Gastrocnemius medialis (tissue), 4 donors: ENCODE data around the gene EVX2. TPM values are rescaled to one million over a fixed set of nuclear protein-coding genes. Genes with fewer than 3 reads are reported as not detected.

ENCODE experiments used
- ATAC-seq, 2 donors: fragments of 150-250 bp; one replicate each; pipeline ENCODE4 v1.9.1; 2016
- DNase-seq, 2 donors: peaks; one replicate each; pipeline ENCODE4 v3.0.0-alpha.2; 2019
- H3K27ac ChIP-seq, 4 donors: fragments of 200-600 bp; sonication (generic); 1 replicate in 1 of 4; 2 replicates in 3 of 4; pipeline ENCODE4 v1.5.1; 2016 to 2018; ENCODE audit warnings: mild to moderate bottlenecking in 2 of 4, moderate library complexity in 1 of 4
- H3K27me3 ChIP-seq, 3 donors: fragments of 200-600 bp; sonication (generic) in 2 of 3; 1 replicate in 1 of 3; 2 replicates in 2 of 3; pipeline versions ENCODE4 v1.5.1 to v1.6.0; 2016 to 2019; ENCODE audit warnings: mild to moderate bottlenecking in 1 of 3, moderate library complexity in 1 of 3
- H3K36me3 ChIP-seq, 2 donors: fragments of 200-600 bp; sonication (generic) in 1 of 2; one replicate each; pipeline ENCODE4 v1.5.1; 2017 to 2018
- H3K4me1 ChIP-seq, 2 donors: fragments of 200-600 bp; sonication (generic) in 1 of 2; one replicate each; pipeline ENCODE4 v1.5.1; 2016 to 2017; ENCODE audit warnings: mild to moderate bottlenecking in 2 of 2
- H3K4me3 ChIP-seq, 4 donors: fragments of 200-600 bp; sonication (generic) in 3 of 4; 1 replicate in 1 of 4; 2 replicates in 3 of 4; pipeline ENCODE4 v1.5.1; 2016 to 2019; ENCODE audit warnings: mild to moderate bottlenecking in 2 of 4
- H3K9me3 ChIP-seq, 3 donors: fragments of 200-600 bp; sonication (generic) in 2 of 3; 1 replicate in 1 of 3; 2 replicates in 2 of 3; pipeline ENCODE4 v1.5.1; 2016 to 2019
- POLR2A ChIP-seq, 2 donors: fragments of 450-650 bp; IDR thresholded peaks; one replicate each; pipeline ENCODE4 v1.6.1; 2017; ENCODE audit warnings: antibody characterized with exemption in 2 of 2, mild to moderate bottlenecking in 2 of 2, moderate library complexity in 2 of 2
- in situ Hi-C, 4 donors: fragments of 200-750 bp; cut with MboI; loops; one replicate each; pipeline versions ENCODE4 v1.15.0 to v1.8.0; 2017; ENCODE audit warnings: low sequenced_read_pairs in 4 of 4
- intact Hi-C: fragments of 100-400 bp; cut with DNase I; formaldehyde crosslinking; loops from one replicate; pipeline ENCODE4 v1.15.1; 2023; ENCODE audit warnings: low total_unique reads
- total RNA-seq, 4 donors: library from RNA; depleted of rRNA; stranded (reverse); fragments of >200 nt; gene quantifications; one replicate each; pipeline versions ENCODE4 v1.1.0 to v1.2.3, GENCODE V29; 2016
- TF ChIP-seq, protein P1 (sequence below), 5 experiments: fragments of 450-650 bp in 3 of 5; fragments of 200-600 bp in 2 of 5; sonication (generic) in 2 of 5; IDR thresholded peaks in 4 of 5; conservative IDR thresholded peaks in 1 of 5; 1 replicate in 4 of 5; 2 replicates in 1 of 5; pipeline ENCODE4 v1.5.1; 2016 to 2019; ENCODE audit warnings: antibody characterized with exemption in 5 of 5, mild to moderate bottlenecking in 3 of 5, moderate library complexity in 3 of 5

EVX2 gene
- total RNA-seq, 4 donors from 2014 or later: not detected

DNA sequence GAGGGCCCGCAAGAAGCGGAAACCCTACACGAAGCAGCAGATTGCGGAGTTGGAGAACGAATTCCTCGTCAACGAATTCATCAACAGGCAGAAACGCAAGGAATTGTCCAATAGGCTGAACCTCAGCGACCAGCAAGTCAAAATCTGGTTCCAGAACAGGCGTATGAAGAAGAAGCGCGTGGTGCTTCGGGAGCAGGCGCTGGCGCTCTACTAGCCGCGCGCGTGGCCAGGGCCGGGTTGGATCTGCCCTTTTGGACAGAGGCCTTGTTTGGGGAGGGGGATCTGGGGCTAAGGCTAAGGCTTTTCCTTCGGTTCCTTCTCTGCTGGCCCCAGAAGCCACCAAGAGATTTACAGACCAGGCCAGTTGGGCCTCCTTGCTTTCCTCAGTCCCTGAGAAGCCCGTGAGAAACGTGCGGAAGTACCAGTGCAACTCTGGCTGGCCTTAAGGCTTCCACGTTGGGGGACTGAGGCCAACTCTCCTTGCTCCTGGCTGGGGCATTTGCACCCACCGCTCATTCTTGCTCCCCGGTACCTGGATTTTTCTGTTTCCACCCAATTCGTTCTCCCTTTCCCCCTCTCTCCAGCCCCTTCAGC, 16.9 kb upstream of the EVX2 start:
- H3K4me3 ChIP-seq: no peak overlapping the region
- no peak for DNase-seq
- in situ Hi-C loops: loop anchor here in 2 of 4 donors (25.0 kb wide), 1 partner anchor 712 kb away; no protein-coding TSS in a partner anchor
- ATAC-seq: no peak
- no peak overlapping the region for H3K27ac ChIP-seq
- intact Hi-C loops: no loop called here
- H3K36me3 ChIP-seq: no peaks in the 10 kb centered on the region
- peaks cover 99 to 100% (median 100%) of the 10 kb centered on the region in 3 donors for H3K27me3 ChIP-seq
- H3K9me3 ChIP-seq: no peaks in the 10 kb centered on the region
- TF ChIP-seq POLR2A (IDR thresholded peaks at IDR 0.05): no peak
- TF ChIP-seq, protein P1, sequence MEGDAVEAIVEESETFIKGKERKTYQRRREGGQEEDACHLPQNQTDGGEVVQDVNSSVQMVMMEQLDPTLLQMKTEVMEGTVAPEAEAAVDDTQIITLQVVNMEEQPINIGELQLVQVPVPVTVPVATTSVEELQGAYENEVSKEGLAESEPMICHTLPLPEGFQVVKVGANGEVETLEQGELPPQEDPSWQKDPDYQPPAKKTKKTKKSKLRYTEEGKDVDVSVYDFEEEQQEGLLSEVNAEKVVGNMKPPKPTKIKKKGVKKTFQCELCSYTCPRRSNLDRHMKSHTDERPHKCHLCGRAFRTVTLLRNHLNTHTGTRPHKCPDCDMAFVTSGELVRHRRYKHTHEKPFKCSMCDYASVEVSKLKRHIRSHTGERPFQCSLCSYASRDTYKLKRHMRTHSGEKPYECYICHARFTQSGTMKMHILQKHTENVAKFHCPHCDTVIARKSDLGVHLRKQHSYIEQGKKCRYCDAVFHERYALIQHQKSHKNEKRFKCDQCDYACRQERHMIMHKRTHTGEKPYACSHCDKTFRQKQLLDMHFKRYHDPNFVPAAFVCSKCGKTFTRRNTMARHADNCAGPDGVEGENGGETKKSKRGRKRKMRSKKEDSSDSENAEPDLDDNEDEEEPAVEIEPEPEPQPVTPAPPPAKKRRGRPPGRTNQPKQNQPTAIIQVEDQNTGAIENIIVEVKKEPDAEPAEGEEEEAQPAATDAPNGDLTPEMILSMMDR (IDR thresholded peaks at IDR 0.05 in 4 of 5, conservative IDR thresholded peaks at IDR 0.05 in 1 of 5): no peak
- peaks cover 22 to 24% of the 10 kb centered on the region in 2 donors for H3K4me1 ChIP-seq

DNA sequence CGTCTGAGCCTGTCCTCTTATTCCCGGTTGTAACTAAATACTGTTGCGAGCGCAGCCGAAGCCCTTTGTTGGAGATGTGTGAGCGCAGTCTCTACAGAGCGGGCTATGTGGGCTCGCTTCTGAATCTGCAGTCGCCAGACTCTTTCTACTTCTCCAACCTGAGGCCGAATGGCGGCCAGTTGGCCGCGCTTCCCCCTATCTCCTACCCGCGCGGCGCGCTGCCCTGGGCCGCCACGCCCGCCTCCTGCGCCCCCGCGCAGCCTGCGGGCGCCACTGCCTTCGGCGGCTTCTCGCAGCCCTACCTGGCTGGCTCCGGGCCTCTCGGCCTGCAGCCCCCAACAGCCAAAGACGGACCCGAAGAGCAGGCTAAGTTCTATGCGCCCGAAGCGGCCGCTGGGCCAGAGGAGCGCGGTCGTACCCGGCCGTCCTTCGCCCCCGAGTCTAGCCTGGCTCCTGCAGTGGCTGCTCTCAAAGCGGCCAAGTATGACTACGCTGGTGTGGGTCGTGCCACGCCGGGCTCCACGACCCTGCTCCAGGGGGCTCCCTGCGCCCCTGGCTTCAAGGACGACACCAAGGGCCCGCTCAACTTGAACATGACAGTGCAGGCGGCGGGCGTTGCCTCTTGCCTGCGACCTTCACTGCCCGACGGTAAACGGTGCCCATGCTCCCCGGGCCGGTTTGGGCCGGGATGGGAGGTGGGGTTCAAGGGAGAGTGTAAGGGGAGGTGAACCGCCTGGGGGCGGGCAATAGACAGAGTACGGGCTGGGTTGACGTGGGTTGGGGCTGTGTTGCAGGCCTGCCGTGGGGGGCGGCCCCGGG, 16.2 kb upstream of the EVX2 start, which contains the start of gene HOXD12:
TSS of gene HOXD12 (plus strand) at position 68 of the 819 bp plus-strand sequence. CDS start at position 75, 7 bp downstream.
- Histone ChIP-seq H3K9me3 (no peaks in the 10 kb centered on the region), H3K4me1 (peaks cover 22 to 24% of the 10 kb centered on the region in 2 donors), H3K27me3 (peaks cover 99 to 100% (median 100%) of the 10 kb centered on the region in 3 donors), H3K36me3 (no peaks in the 10 kb centered on the region), H3K4me3 (no peak within 1 kb of the TSS), H3K27ac (no peak within 1 kb of the TSS)
- intact Hi-C loops: loop anchor here (5.0 kb wide), 2 partner anchors 733 to 848 kb away; no protein-coding TSS in a partner anchor
- ATAC-seq (no peak), DNase-seq (no peak)
- TF ChIP-seq, protein P1 (IDR thresholded peaks at IDR 0.05 in 4 of 5, conservative IDR thresholded peaks at IDR 0.05 in 1 of 5): no peak
- TF ChIP-seq POLR2A (IDR thresholded peaks at IDR 0.05): no peak
- in situ Hi-C loops: loop anchor here in 3 of 4 donors (5.0 to 25.0 kb wide), 5 partner anchors 413 to 738 kb away; no protein-coding TSS in a partner anchor

DNA sequence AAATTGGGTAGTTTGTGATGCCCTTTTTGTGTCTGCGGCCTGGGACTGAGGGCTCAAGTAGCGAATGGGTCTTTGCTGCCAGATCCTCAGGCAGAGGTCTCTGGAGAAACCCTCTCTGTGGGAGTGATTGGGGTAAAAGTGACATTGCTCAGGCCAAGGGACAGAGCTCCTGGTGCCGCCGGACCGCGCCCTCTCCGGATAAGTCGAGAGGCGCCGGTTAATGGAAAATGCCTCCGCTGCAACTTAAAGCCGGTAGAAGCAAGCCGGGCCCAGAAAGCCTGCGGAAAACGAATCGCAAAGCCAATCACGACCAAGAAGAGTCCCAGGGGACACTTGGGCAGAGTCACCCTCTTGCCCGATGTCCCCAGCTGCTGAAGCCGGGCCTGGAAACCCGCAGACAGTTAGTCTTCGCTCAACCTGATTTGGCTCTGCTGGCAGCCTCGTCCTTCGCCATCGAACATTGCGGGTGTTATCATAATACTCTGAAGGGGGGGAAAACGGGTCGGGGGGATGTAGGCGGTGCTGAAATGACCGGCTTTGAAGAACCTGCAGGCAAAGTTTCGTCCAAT, 15.5 kb upstream of the EVX2 start:
- no peak overlapping the region for H3K27ac ChIP-seq
- H3K9me3 ChIP-seq: no peaks in the 10 kb centered on the region
- no peaks in the 10 kb centered on the region for H3K36me3 ChIP-seq
- ATAC-seq (no peak), DNase-seq (no peak)
- in situ Hi-C loops (loop anchor here in 3 of 4 donors (5.0 to 25.0 kb wide), 4 partner anchors 412 to 737 kb away; no protein-coding TSS in a partner anchor), intact Hi-C loops (loop anchor here (5.0 kb wide), 2 partner anchors 732 to 847 kb away; no protein-coding TSS in a partner anchor)
- peaks cover 19 to 20% of the 10 kb centered on the region in 2 donors for H3K4me1 ChIP-seq
- H3K4me3 ChIP-seq: no peak overlapping the region
- TF ChIP-seq, protein P1 (IDR thresholded peaks at IDR 0.05 in 4 of 5, conservative IDR thresholded peaks at IDR 0.05 in 1 of 5): no peak
- TF ChIP-seq POLR2A (IDR thresholded peaks at IDR 0.05): no peak
- peaks cover 99 to 100% (median 100%) of the 10 kb centered on the region in 3 donors for H3K27me3 ChIP-seq

DNA sequence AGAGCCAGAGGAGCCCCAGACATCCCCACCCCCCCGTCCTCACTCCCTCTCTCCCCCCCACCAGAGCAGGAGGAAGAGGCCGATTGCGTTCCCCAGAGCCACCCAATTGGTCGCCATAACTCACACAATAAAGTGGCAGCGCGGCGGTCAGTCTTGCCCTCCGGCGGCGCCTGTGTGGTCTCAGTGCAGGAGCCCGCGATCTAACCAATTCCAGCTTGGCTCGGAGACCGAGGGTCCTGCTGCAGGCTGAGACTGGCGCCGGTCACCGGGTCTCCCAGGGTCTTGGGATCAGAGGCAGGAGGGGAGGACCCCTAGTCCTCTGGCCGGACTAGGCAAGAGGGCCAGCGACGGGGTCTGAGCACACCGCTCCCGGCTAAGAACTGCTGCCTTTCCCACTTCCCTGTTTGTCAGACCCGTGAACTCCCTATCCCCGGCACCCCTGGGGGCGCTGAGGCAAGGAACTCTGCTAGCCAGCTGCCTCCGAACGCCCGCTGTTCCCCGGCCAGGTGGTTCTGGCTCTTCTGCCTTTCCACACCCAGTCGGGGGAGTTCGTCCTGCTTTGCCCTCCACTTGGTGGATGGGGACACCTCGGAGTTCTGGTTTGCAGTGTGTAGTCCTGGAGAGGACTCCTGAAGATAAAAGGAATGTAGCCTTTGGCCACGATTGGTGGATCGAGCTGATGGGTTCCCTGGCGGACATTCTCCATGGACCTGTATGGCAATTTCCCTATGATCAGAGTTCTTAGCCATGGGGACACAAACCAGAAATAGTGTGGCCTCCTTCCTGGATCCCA, 14.8 kb upstream of the EVX2 start:
- Histone ChIP-seq H3K27ac (no peak overlapping the region), H3K9me3 (no peaks in the 10 kb centered on the region), H3K27me3 (peaks cover 99 to 100% (median 100%) of the 10 kb centered on the region in 3 donors), H3K4me1 (peaks cover 16% of the 10 kb centered on the region in 2 donors), H3K4me3 (no peak overlapping the region), H3K36me3 (no peaks in the 10 kb centered on the region)
- in situ Hi-C loops (loop anchor here in 3 of 4 donors (5.0 to 25.0 kb wide), 4 partner anchors 411 to 736 kb away; no protein-coding TSS in a partner anchor), intact Hi-C loops (loop anchor here (5.0 kb wide), 2 partner anchors 731 to 846 kb away; no protein-coding TSS in a partner anchor)
- ATAC-seq (no peak), DNase-seq (no peak)
- TF ChIP-seq, protein P1 (IDR thresholded peaks at IDR 0.05 in 4 of 5, conservative IDR thresholded peaks at IDR 0.05 in 1 of 5): no peak
- TF ChIP-seq POLR2A (IDR thresholded peaks at IDR 0.05): no peak
